ENCODE data around the gene PLEKHH1. TPM values are rescaled to one million over a fixed set of nuclear protein-coding genes. Genes with fewer than 3 reads are reported as not detected.

PLEKHH1 gene
- total RNA-seq, 4 donors from 2014 or later, result 71.1 to 123 (median 79.7) TPM

GRCh38 chr14:67562776-67563150 is 29.7 kb downstream of the PLEKHH1 start:
- TF ChIP-seq POLR2AphosphoS5 (IDR thresholded peaks at IDR 0.05) (no peak), EP300 (IDR thresholded peaks at IDR 0.05; ENCODE audit: low read depth) (no peak), POLR2A (IDR thresholded peaks at IDR 0.05) (no peak)
- TF ChIP-seq, protein P1, sequence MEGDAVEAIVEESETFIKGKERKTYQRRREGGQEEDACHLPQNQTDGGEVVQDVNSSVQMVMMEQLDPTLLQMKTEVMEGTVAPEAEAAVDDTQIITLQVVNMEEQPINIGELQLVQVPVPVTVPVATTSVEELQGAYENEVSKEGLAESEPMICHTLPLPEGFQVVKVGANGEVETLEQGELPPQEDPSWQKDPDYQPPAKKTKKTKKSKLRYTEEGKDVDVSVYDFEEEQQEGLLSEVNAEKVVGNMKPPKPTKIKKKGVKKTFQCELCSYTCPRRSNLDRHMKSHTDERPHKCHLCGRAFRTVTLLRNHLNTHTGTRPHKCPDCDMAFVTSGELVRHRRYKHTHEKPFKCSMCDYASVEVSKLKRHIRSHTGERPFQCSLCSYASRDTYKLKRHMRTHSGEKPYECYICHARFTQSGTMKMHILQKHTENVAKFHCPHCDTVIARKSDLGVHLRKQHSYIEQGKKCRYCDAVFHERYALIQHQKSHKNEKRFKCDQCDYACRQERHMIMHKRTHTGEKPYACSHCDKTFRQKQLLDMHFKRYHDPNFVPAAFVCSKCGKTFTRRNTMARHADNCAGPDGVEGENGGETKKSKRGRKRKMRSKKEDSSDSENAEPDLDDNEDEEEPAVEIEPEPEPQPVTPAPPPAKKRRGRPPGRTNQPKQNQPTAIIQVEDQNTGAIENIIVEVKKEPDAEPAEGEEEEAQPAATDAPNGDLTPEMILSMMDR (IDR thresholded peaks at IDR 0.05), result no peak
- Histone ChIP-seq H3K27me3 (no peaks in the 10 kb centered on the region), H3K27ac (no peak overlapping the region), H3K9me3 (no peaks in the 10 kb centered on the region), H3K36me3 (no peaks in the 10 kb centered on the region), H3K4me3 (no peak overlapping the region), H3K4me1 (no peaks in the 10 kb centered on the region)
- in situ Hi-C loops (cut with MboI; ENCODE audit: low pct_ligation_motif_present in 1 of 4, low pct_unique_long_range_greater_than_20kb in 1 of 4, low sequenced_read_pairs in 3 of 4) (loop anchor here in 3 of 4 donors (10.0 to 25.0 kb wide), 3 partner anchors 100 to 138 kb away; no protein-coding TSS in a partner anchor), intact Hi-C loops (cut with DNase I; ENCODE audit: low total_unique reads) (no loop called here)
- 94% methylated on average over 5 of the region's 5 CpGs; no CpG with 5 or more reads in 1 of the 2 donors for WGBS, 2 donors (ENCODE audit: low coverage in 1 of 2)
- DNase-seq, result no peak

GRCh38 chr14:67564236-67564635 is 31.1 kb downstream of the PLEKHH1 start:
- WGBS, 2 donors (ENCODE audit: low coverage in 1 of 2), result 82 to 84% methylated on average over 2 to 5 of the region's 5 CpGs
- H3K4me1 ChIP-seq, result no peaks in the 10 kb centered on the region
- H3K27me3 ChIP-seq, result no peaks in the 10 kb centered on the region
- H3K36me3 ChIP-seq, result no peaks in the 10 kb centered on the region
- no peak overlapping the region for H3K27ac ChIP-seq
- no peak for TF ChIP-seq POLR2AphosphoS5 (IDR thresholded peaks at IDR 0.05)
- no peak for TF ChIP-seq EP300 (IDR thresholded peaks at IDR 0.05; ENCODE audit: low read depth)
- TF ChIP-seq POLR2A (IDR thresholded peaks at IDR 0.05), result no peak
- TF ChIP-seq, protein P1 (IDR thresholded peaks at IDR 0.05), result no peak
- in situ Hi-C loops (cut with MboI; ENCODE audit: low pct_ligation_motif_present in 1 of 4, low pct_unique_long_range_greater_than_20kb in 1 of 4, low sequenced_read_pairs in 3 of 4), result loop anchor here in 3 of 4 donors (10.0 to 25.0 kb wide), 3 partner anchors 102 to 139 kb away; no protein-coding TSS in a partner anchor
- intact Hi-C loops (cut with DNase I; ENCODE audit: low total_unique reads), result no loop called here
- H3K9me3 ChIP-seq, result no peaks in the 10 kb centered on the region
- H3K4me3 ChIP-seq, result no peak overlapping the region
- no peak for DNase-seq

GRCh38 chr14:67566908-67567307 is 33.8 kb downstream of the PLEKHH1 start:
- H3K27ac ChIP-seq, result no peak overlapping the region
- WGBS, 2 donors (ENCODE audit: low coverage in 1 of 2), result 71 to 87% methylated on average over 1 to 6 of the region's 6 CpGs
- DNase-seq, result no peak
- intact Hi-C loops (cut with DNase I; ENCODE audit: low total_unique reads), result loop anchor here (5.0 kb wide), 1 partner anchor 40 kb away; no protein-coding TSS in a partner anchor
- H3K4me3 ChIP-seq, result no peak overlapping the region
- TF ChIP-seq POLR2AphosphoS5 (IDR thresholded peaks at IDR 0.05), result no peak
- TF ChIP-seq POLR2A (IDR thresholded peaks at IDR 0.05), result no peak
- TF ChIP-seq, protein P1 (IDR thresholded peaks at IDR 0.05), result no peak
- TF ChIP-seq EP300 (IDR thresholded peaks at IDR 0.05; ENCODE audit: low read depth), result no peak
- no peaks in the 10 kb centered on the region for H3K36me3 ChIP-seq
- no peaks in the 10 kb centered on the region for H3K4me1 ChIP-seq
- no peaks in the 10 kb centered on the region for H3K9me3 ChIP-seq
- in situ Hi-C loops (cut with MboI; ENCODE audit: low pct_ligation_motif_present in 1 of 4, low pct_unique_long_range_greater_than_20kb in 1 of 4, low sequenced_read_pairs in 3 of 4), result loop anchor here in 3 of 4 donors (10.0 to 25.0 kb wide), 3 partner anchors 105 to 142 kb away; no protein-coding TSS in a partner anchor
- no peaks in the 10 kb centered on the region for H3K27me3 ChIP-seq

- no peak for TF ChIP-seq POLR2AphosphoS5 (IDR thresholded peaks at IDR 0.05)
- no peak for TF ChIP-seq EP300 (IDR thresholded peaks at IDR 0.05; ENCODE audit: low read depth)
- TF ChIP-seq POLR2A (IDR thresholded peaks at IDR 0.05), result no peak
- TF ChIP-seq, protein P1 (IDR thresholded peaks at IDR 0.05), result no peak
- intact Hi-C loops (cut with DNase I; ENCODE audit: low total_unique reads) (loop anchor here (5.0 kb wide), 1 partner anchor 40 kb away; no protein-coding TSS in a partner anchor), in situ Hi-C loops (cut with MboI; ENCODE audit: low pct_ligation_motif_present in 1 of 4, low pct_unique_long_range_greater_than_20kb in 1 of 4, low sequenced_read_pairs in 3 of 4) (loop anchor here in 3 of 4 donors (10.0 to 25.0 kb wide), 3 partner anchors 105 to 143 kb away; no protein-coding TSS in a partner anchor)
- H3K27ac ChIP-seq, result no peak overlapping the region
- no peaks in the 10 kb centered on the region for H3K9me3 ChIP-seq
- DNase-seq, result no peak
- no peaks in the 10 kb centered on the region for H3K27me3 ChIP-seq
- H3K36me3 ChIP-seq, result no peaks in the 10 kb centered on the region
- WGBS, 2 donors (ENCODE audit: low coverage in 1 of 2), result 82% methylated on average over 3 of the region's 3 CpGs; no CpG with 5 or more reads in 1 of the 2 donors
- H3K4me1 ChIP-seq, result no peaks in the 10 kb centered on the region
- no peak overlapping the region for H3K4me3 ChIP-seq
Observed at GRCh38 chr14:67567654-67568053, 34.6 kb downstream of the PLEKHH1 start.

All from transverse colon (tissue), 4 donors.